ENCODE results near the gene PRR29.

PRR29 gene

GRCh38 chr17:64024215-64024654, 26.1 kb downstream of the PRR29 start:
- H3K4me3 ChIP-seq (ENCODE audit: low read length): no peak overlapping the region
- no peak for TF ChIP-seq ZNF274 (IDR thresholded peaks at IDR 0.05; ENCODE audit: low read depth, low read length)

GRCh38 chr17:64024781-64025731, 26.9 kb downstream of the PRR29 start:
- TF ChIP-seq ZNF274 (IDR thresholded peaks at IDR 0.05; ENCODE audit: low read depth, low read length): no peak
- no peak overlapping the region for H3K4me3 ChIP-seq (ENCODE audit: low read length)

GRCh38 chr17:64025732-64026294, 27.7 kb downstream of the PRR29 start:
- TF ChIP-seq ZNF274 (IDR thresholded peaks at IDR 0.05; ENCODE audit: low read depth, low read length): no peak
- H3K4me3 ChIP-seq (ENCODE audit: low read length): no peak overlapping the region

GRCh38 chr17:64028874-64029464, 30.8 kb downstream of the PRR29 start:
- no peak for TF ChIP-seq ZNF274 (IDR thresholded peaks at IDR 0.05; ENCODE audit: low read depth, low read length)
- no peak overlapping the region for H3K4me3 ChIP-seq (ENCODE audit: low read length)

- no peak overlapping the region for H3K4me3 ChIP-seq (ENCODE audit: low read length)
- TF ChIP-seq ZNF274 (IDR thresholded peaks at IDR 0.05; ENCODE audit: low read depth, low read length): no peak
These were observed 33.9 kb downstream of the PRR29 start for GRCh38 chr17:64032081-64032480.

- TF ChIP-seq ZNF274 (IDR thresholded peaks at IDR 0.05; ENCODE audit: low read depth, low read length): no peak
- no peak overlapping the region for H3K4me3 ChIP-seq (ENCODE audit: low read length)
These were observed 38.2 kb downstream of the PRR29 start for GRCh38 chr17:64036198-64036922.

- no peak for TF ChIP-seq ZNF274 (IDR thresholded peaks at IDR 0.05; ENCODE audit: low read depth, low read length)
- H3K4me3 ChIP-seq (ENCODE audit: low read length): no peak overlapping the region
These were observed 39.0 kb downstream of the PRR29 start for GRCh38 chr17:64037180-64037579.

- no peak overlapping the region for H3K4me3 ChIP-seq (ENCODE audit: low read length)
- no peak for TF ChIP-seq ZNF274 (IDR thresholded peaks at IDR 0.05; ENCODE audit: low read depth, low read length)
These were observed 39.7 kb downstream of the PRR29 start for GRCh38 chr17:64037802-64038201.

- H3K4me3 ChIP-seq (ENCODE audit: low read length): no peak overlapping the region
- no peak for TF ChIP-seq ZNF274 (IDR thresholded peaks at IDR 0.05; ENCODE audit: low read depth, low read length)
These were observed 40.4 kb downstream of the PRR29 start for GRCh38 chr17:64038331-64039105.

- no peak for TF ChIP-seq ZNF274 (IDR thresholded peaks at IDR 0.05; ENCODE audit: low read depth, low read length)
- H3K4me3 ChIP-seq (ENCODE audit: low read length): no peak overlapping the region
These were observed 40.9 kb downstream of the PRR29 start for GRCh38 chr17:64039106-64039400.

GRCh38 chr17:64040206-64040605, 42.1 kb downstream of the PRR29 start:
- H3K4me3 ChIP-seq (ENCODE audit: low read length): no peak overlapping the region
- no peak for TF ChIP-seq ZNF274 (IDR thresholded peaks at IDR 0.05; ENCODE audit: low read depth, low read length)

- TF ChIP-seq ZNF274 (IDR thresholded peaks at IDR 0.05; ENCODE audit: low read depth, low read length): no peak
- no peak overlapping the region for H3K4me3 ChIP-seq (ENCODE audit: low read length)
These were observed 43.8 kb downstream of the PRR29 start for GRCh38 chr17:64041912-64042311.

GRCh38 chr17:64042700-64043485, 44.7 kb downstream of the PRR29 start:
- no peak for TF ChIP-seq ZNF274 (IDR thresholded peaks at IDR 0.05; ENCODE audit: low read depth, low read length)
- no peak overlapping the region for H3K4me3 ChIP-seq (ENCODE audit: low read length)

Data from GM08714 (cell line).